ENCODE results near the gene DDX51. TPM values are rescaled to one million over a fixed set of nuclear protein-coding genes. Genes with fewer than 3 reads are reported as not detected.

The DDX51 gene
- total RNA-seq, 4 donors from 2014 or later, result 18.7 to 78.4 (median 32.2) TPM

GRCh38 chr12:132186208-132186856 lies 42.2 kb upstream of the DDX51 start:
- H3K9me3 ChIP-seq, result peaks cover 0 to 20% (median 0%) of the 10 kb centered on the region in 4 donors
- peak overlapping the region; percentile 15 to 63 (median 46) for H3K27ac ChIP-seq
- no peaks in the 10 kb centered on the region for H3K36me3 ChIP-seq
- H3K4me1 ChIP-seq, result peaks cover 0 to 17% (median 7%) of the 10 kb centered on the region in 4 donors
- H3K4me3 ChIP-seq, result peak overlapping the region in 2 of 4 donors; percentile 1 to 17
- no peaks in the 10 kb centered on the region for H3K27me3 ChIP-seq
- DNase-seq, result no peak
- no peak for TF ChIP-seq POLR2A (IDR thresholded peaks at IDR 0.05)
- TF ChIP-seq, protein P1, sequence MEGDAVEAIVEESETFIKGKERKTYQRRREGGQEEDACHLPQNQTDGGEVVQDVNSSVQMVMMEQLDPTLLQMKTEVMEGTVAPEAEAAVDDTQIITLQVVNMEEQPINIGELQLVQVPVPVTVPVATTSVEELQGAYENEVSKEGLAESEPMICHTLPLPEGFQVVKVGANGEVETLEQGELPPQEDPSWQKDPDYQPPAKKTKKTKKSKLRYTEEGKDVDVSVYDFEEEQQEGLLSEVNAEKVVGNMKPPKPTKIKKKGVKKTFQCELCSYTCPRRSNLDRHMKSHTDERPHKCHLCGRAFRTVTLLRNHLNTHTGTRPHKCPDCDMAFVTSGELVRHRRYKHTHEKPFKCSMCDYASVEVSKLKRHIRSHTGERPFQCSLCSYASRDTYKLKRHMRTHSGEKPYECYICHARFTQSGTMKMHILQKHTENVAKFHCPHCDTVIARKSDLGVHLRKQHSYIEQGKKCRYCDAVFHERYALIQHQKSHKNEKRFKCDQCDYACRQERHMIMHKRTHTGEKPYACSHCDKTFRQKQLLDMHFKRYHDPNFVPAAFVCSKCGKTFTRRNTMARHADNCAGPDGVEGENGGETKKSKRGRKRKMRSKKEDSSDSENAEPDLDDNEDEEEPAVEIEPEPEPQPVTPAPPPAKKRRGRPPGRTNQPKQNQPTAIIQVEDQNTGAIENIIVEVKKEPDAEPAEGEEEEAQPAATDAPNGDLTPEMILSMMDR (IDR thresholded peaks at IDR 0.05), result no peak

DNA sequence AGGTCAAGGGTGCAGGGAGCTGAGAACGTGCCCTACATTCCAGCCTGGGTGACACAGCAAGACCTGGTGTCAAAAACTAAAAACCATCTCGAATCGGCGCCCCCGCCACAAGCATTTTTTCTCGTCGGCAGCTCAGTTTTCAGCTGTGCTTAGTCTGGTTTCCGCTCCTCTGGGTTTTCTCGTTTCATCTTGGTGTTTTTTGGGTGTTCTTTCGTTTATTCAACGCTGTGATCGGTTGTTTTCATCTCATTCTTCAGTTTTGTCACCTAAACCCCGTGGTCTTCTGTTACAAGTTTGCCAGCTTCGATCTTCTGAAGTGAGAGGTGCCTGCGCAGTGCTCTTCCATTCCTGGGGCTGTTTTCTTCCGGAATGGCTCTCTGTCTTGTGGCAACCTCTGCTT lies 41.6 kb upstream of the DDX51 start:
- H3K27me3 ChIP-seq, result no peaks in the 10 kb centered on the region

GRCh38 chr12:132182711-132183365 lies 38.7 kb upstream of the DDX51 start:
- TF ChIP-seq, protein P1 (IDR thresholded peaks at IDR 0.05), result no peak
- TF ChIP-seq POLR2A (IDR thresholded peaks at IDR 0.05), result no peak
- H3K27ac ChIP-seq, result no peak overlapping the region
- peaks cover 0 to 19% (median 0%) of the 10 kb centered on the region in 4 donors for H3K9me3 ChIP-seq
- no peak overlapping the region for H3K4me3 ChIP-seq
- H3K4me1 ChIP-seq, result no peaks in the 10 kb centered on the region
- H3K27me3 ChIP-seq, result no peaks in the 10 kb centered on the region
- DNase-seq, result no peak
- no peaks in the 10 kb centered on the region for H3K36me3 ChIP-seq

More for the DNA sequence above, 41.6 kb upstream of the DDX51 start:
- DNase-seq, result no peak
- peaks cover 0 to 13% (median 7%) of the 10 kb centered on the region in 4 donors for H3K4me1 ChIP-seq
- no peaks in the 10 kb centered on the region for H3K36me3 ChIP-seq
- H3K27ac ChIP-seq, result peak overlapping the region in 3 of 4 donors; percentile 15 to 63 (median 49)
- TF ChIP-seq, protein P1 (IDR thresholded peaks at IDR 0.05), result no peak
- TF ChIP-seq POLR2A (IDR thresholded peaks at IDR 0.05), result no peak
- peaks cover 0 to 20% (median 0%) of the 10 kb centered on the region in 4 donors for H3K9me3 ChIP-seq
- H3K4me3 ChIP-seq, result peak overlapping the region in 2 of 4 donors; percentile 1 to 17

GRCh38 chr12:132182206-132182710 lies 38.1 kb upstream of the DDX51 start:
- Histone ChIP-seq H3K4me1 (no peaks in the 10 kb centered on the region), H3K27me3 (no peaks in the 10 kb centered on the region), H3K9me3 (peaks cover 0 to 14% (median 0%) of the 10 kb centered on the region in 4 donors), H3K27ac (no peak overlapping the region), H3K36me3 (no peaks in the 10 kb centered on the region), H3K4me3 (no peak overlapping the region)
- DNase-seq, result no peak
- no peak for TF ChIP-seq POLR2A (IDR thresholded peaks at IDR 0.05)
- TF ChIP-seq, protein P1 (IDR thresholded peaks at IDR 0.05), result no peak

GRCh38 chr12:132181570-132182200 lies 37.6 kb upstream of the DDX51 start:
- Histone ChIP-seq H3K27ac (no peak overlapping the region), H3K4me3 (no peak overlapping the region), H3K4me1 (no peaks in the 10 kb centered on the region), H3K36me3 (no peaks in the 10 kb centered on the region), H3K9me3 (peaks cover 0 to 11% (median 0%) of the 10 kb centered on the region in 4 donors), H3K27me3 (no peaks in the 10 kb centered on the region)
- TF ChIP-seq, protein P1 (IDR thresholded peaks at IDR 0.05), result no peak
- no peak for TF ChIP-seq POLR2A (IDR thresholded peaks at IDR 0.05)
- DNase-seq, result no peak

Data from Peyer's patch (tissue), 4 donors.